CD14-positive monocyte (primary cell): ENCODE data around the gene CUL4A. TPM values are rescaled to one million over a fixed set of nuclear protein-coding genes. Genes with fewer than 3 reads are reported as not detected.

Experiments used
- DNase-seq, 3 donors: peaks; one replicate each; pipeline ENCODE4 v3.0.0-alpha.2; 2011 to 2022
- H2AFZ ChIP-seq: 2 replicates; pipeline ENCODE4 v1.6.0; 2012; ENCODE audit warnings: mild to moderate bottlenecking, low read depth, low read length, inconsistent platforms; ENCODE audit not compliant: insufficient read depth, poor library complexity, severe bottlenecking
- H3K27ac ChIP-seq, 2 donors: 1 replicate in 1 of 2; 2 replicates in 1 of 2; pipeline ENCODE4 v1.5.1; 2012 to 2013; ENCODE audit warnings: low read length in 2 of 2, control low read depth in 1 of 2, inconsistent platforms in 1 of 2, low read depth in 1 of 2, mild to moderate bottlenecking in 1 of 2
- H3K27me3 ChIP-seq, 2 donors: one replicate each; pipeline versions ENCODE4 v1.6.0 to v1.6.1; 2011 to 2013; ENCODE audit warnings: low read length in 2 of 2; ENCODE audit not compliant: control insufficient read depth in 2 of 2, insufficient read depth in 2 of 2
- H3K36me3 ChIP-seq, 2 donors: replicated peaks in 1 of 2; 1 replicate in 1 of 2; 2 replicates in 1 of 2; pipeline versions ENCODE4 v1.5.1 to v1.6.1; 2012 to 2013; ENCODE audit warnings: low read length in 2 of 2, control low read depth in 1 of 2, inconsistent platforms in 1 of 2, mild to moderate bottlenecking in 1 of 2; ENCODE audit not compliant: insufficient read depth in 2 of 2, control insufficient read depth in 1 of 2
- H3K4me1 ChIP-seq, 2 donors: 1 replicate in 1 of 2; 2 replicates in 1 of 2; pipeline versions ENCODE4 v1.5.1 to v1.6.1; 2012 to 2013; ENCODE audit warnings: low read length in 2 of 2, control low read depth in 1 of 2, inconsistent platforms in 1 of 2, mild to moderate bottlenecking in 1 of 2, moderate library complexity in 1 of 2; ENCODE audit not compliant: insufficient read depth in 2 of 2, control insufficient read depth in 1 of 2
- H3K4me2 ChIP-seq: replicated peaks from 2 replicates; pipeline ENCODE3; 2012; ENCODE audit warnings: low read length, moderate library complexity, mild to moderate bottlenecking; ENCODE audit not compliant: poor library complexity, severe bottlenecking; ENCODE audit errors: extremely low read depth
- H3K4me3 ChIP-seq, 3 experiments: fragments of 200-600 bp in 1 of 3; sonication (generic) in 1 of 3; replicated peaks in 1 of 3; 1 replicate in 2 of 3; 2 replicates in 1 of 3; pipeline ENCODE4 v1.5.1; 2011 to 2013; ENCODE audit warnings: low read length in 3 of 3, mild to moderate bottlenecking in 3 of 3, control low read depth in 2 of 3, low read depth in 2 of 3, inconsistent platforms in 1 of 3, moderate library complexity in 1 of 3
- H3K79me2 ChIP-seq: 2 replicates; pipeline ENCODE4 v1.6.0; 2012; ENCODE audit warnings: mild to moderate bottlenecking, control low read depth, inconsistent platforms, low read length, moderate library complexity; ENCODE audit not compliant: insufficient read depth
- H3K9ac ChIP-seq: 2 replicates; pipeline ENCODE4 v1.6.0; 2017; ENCODE audit warnings: low read length, mild to moderate bottlenecking; ENCODE audit not compliant: insufficient read depth, poor library complexity, severe bottlenecking
- H3K9me3 ChIP-seq, 2 donors: replicated peaks in 1 of 2; 1 replicate in 1 of 2; 2 replicates in 1 of 2; pipeline versions ENCODE4 v1.5.1 to v1.6.1; 2012 to 2013; ENCODE audit warnings: low read length in 2 of 2, control low read depth in 1 of 2; ENCODE audit not compliant: control insufficient read depth in 1 of 2, insufficient read depth in 1 of 2
- H4K20me1 ChIP-seq: 2 replicates; pipeline ENCODE4 v1.6.0; 2012; ENCODE audit warnings: mild to moderate bottlenecking, low read length, control low read depth, moderate library complexity; ENCODE audit not compliant: insufficient read depth
- H3K27ac Mint-ChIP-seq, 7 donors: one replicate each; pipeline ENCODE4 v1.8.0; 2020; ENCODE audit warnings: mild to moderate bottlenecking in 7 of 7, mixed read lengths in 7 of 7, moderate library complexity in 6 of 7, inconsistent platforms in 2 of 7
- H3K27me3 Mint-ChIP-seq, 3 donors: one replicate each; pipeline ENCODE4 v1.8.0; 2021 to 2022; ENCODE audit warnings: low read depth in 3 of 3, mild to moderate bottlenecking in 3 of 3, mixed read lengths in 3 of 3, moderate library complexity in 3 of 3, inconsistent platforms in 1 of 3
- H3K36me3 Mint-ChIP-seq, 2 donors: one replicate each; pipeline ENCODE4 v1.8.0; 2020; ENCODE audit warnings: mixed read lengths in 2 of 2, inconsistent platforms in 1 of 2, mild to moderate bottlenecking in 1 of 2
- H3K4me1 Mint-ChIP-seq: one replicate; pipeline ENCODE4 v1.8.0; 2020; ENCODE audit warnings: mild to moderate bottlenecking, mixed read lengths
- H3K4me3 Mint-ChIP-seq, 2 donors: one replicate each; pipeline ENCODE4 v1.8.0; 2020; ENCODE audit warnings: mild to moderate bottlenecking in 2 of 2, mixed read lengths in 2 of 2, moderate library complexity in 1 of 2
- H3K9me3 Mint-ChIP-seq, 7 donors: one replicate each; pipeline ENCODE4 v1.8.0; 2020 to 2022; ENCODE audit warnings: mixed read lengths in 7 of 7, mild to moderate bottlenecking in 6 of 7, moderate library complexity in 6 of 7, inconsistent platforms in 2 of 7
- WGBS: methylation state at CpG from one replicate; pipeline ENCODE4 v1.1.5; 2013; ENCODE audit warnings: missing lambda C conversion rate; ENCODE audit not compliant: insufficient coverage; 5-methylcytosine and 5-hydroxymethylcytosine counted together
- intact Hi-C, 2 donors: fragments of 100-400 bp; cut with micrococcal nuclease; formaldehyde crosslinking; loops; one replicate each; pipeline versions ENCODE4 v1.15.0 to v1.15.1; 2023
- polyA plus RNA-seq, 3 donors: library from polyadenylated mRNA; depleted of rRNA in 1 of 3; unstranded in 2 of 3; stranded (reverse) in 1 of 3; fragments of 300-500 nt in 2 of 3; fragments of >200 nt in 1 of 3; fragmentation: Illumina TruSeq in 2 of 3; gene quantifications; 1 replicate in 2 of 3; 2 replicates in 1 of 3; pipeline ENCODE4 v1.2.3, GENCODE V29; 2012 to 2021
- TF ChIP-seq, protein P1 (sequence below): fragments of 200-600 bp; IDR thresholded peaks from one replicate; pipeline ENCODE4 v1.8.0; 2022; ENCODE audit warnings: antibody characterized with exemption, mild to moderate bottlenecking

Gene CUL4A
- polyA plus RNA-seq, 3 donors: 32.0 to 53.9 (median 33.7) TPM

DNA sequence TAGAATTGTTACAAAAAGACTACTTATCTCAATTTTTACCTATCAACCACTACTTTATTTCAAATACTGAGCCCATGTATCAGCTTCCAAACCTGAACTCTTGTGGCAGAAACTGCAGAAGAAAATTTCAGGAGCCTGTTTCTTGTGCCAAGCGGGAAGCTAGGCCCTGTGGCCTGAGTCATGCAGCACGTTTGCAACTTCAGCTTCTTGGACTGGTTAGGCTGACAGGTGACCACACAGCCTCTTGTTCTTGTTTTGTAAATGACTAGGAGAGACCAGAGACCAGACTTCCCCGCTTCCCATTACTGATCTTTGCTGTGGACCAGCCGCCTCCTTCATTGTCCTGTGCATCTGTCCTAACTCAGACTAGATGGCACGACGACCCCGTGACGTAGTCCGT lies 84.3 kb downstream of the CUL4A start:
- WGBS: 50% methylated on average over 2 of the region's 9 CpGs

DNA sequence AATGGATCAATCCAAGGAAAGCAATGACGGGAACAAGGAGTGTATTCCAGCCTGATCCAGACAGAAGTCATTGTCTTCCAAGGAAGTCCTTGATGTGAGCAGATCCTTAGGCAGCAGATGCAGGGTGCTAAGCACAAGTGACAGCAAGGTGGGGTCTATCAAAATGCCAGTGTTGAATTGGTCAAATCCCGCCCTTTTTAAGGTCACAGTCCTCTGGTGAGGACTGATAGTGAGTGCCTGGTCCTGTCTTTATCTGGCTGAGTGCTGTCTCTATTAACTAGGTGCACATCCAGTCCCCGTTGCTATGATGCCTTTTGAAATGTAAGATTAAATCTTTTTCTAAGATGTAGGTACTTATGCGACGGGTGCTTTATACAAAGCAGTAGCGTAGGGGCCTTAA lies 86.4 kb downstream of the CUL4A start:
- H4K20me1 ChIP-seq: peaks cover 31% of the 10 kb centered on the region
- H3K27me3 Mint-ChIP-seq: peaks cover 14 to 31% (median 26%) of the 10 kb centered on the region in 3 donors
- DNase-seq: no peak
- intact Hi-C loops: loop anchor here (2.0 to 10.0 kb wide), 5 partner anchors 81 to 711 kb away; partner anchors contain the start of genes DCUN1D2 (in 2 of the 2), CUL4A (in 1 of the 2), PCID2 (in 1 of the 2) and TUBGCP3 (in 1 of the 2)
- no peaks in the 10 kb centered on the region for H3K36me3 ChIP-seq
- H3K4me3 ChIP-seq: no peak overlapping the region
- H3K4me1 ChIP-seq: peaks cover 42 to 62% of the 10 kb centered on the region in 2 donors
- peaks cover 2 to 16% of the 10 kb centered on the region in 2 donors for H3K27me3 ChIP-seq
- peaks cover 36% of the 10 kb centered on the region for H3K79me2 ChIP-seq
- peaks cover 0 to 4% of the 10 kb centered on the region in 2 donors for H3K9me3 ChIP-seq
- no peak overlapping the region for H3K27ac Mint-ChIP-seq
- H3K9me3 Mint-ChIP-seq: peaks cover 3 to 10% (median 6%) of the 10 kb centered on the region in 7 donors
- H3K4me2 ChIP-seq: no peak overlapping the region
- no peak overlapping the region for H3K4me3 Mint-ChIP-seq
- no peak overlapping the region for H3K9ac ChIP-seq
- no peak overlapping the region for H2AFZ ChIP-seq
- TF ChIP-seq, protein P1, sequence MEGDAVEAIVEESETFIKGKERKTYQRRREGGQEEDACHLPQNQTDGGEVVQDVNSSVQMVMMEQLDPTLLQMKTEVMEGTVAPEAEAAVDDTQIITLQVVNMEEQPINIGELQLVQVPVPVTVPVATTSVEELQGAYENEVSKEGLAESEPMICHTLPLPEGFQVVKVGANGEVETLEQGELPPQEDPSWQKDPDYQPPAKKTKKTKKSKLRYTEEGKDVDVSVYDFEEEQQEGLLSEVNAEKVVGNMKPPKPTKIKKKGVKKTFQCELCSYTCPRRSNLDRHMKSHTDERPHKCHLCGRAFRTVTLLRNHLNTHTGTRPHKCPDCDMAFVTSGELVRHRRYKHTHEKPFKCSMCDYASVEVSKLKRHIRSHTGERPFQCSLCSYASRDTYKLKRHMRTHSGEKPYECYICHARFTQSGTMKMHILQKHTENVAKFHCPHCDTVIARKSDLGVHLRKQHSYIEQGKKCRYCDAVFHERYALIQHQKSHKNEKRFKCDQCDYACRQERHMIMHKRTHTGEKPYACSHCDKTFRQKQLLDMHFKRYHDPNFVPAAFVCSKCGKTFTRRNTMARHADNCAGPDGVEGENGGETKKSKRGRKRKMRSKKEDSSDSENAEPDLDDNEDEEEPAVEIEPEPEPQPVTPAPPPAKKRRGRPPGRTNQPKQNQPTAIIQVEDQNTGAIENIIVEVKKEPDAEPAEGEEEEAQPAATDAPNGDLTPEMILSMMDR: no peak
- H3K27ac ChIP-seq: no peak overlapping the region
- 100% methylated on average over 1 of the region's 6 CpGs for WGBS
- peaks cover 5 to 6% of the 10 kb centered on the region in 2 donors for H3K36me3 Mint-ChIP-seq
- H3K4me1 Mint-ChIP-seq: peaks cover 48% of the 10 kb centered on the region

More for the DNA sequence above, 84.3 kb downstream of the CUL4A start:
- Histone ChIP-seq H3K9me3 (peaks cover 0 to 4% of the 10 kb centered on the region in 2 donors), H2AFZ (no peak overlapping the region), H3K9ac (no peak overlapping the region), H3K36me3 (no peaks in the 10 kb centered on the region), H3K27me3 (peaks cover 2 to 31% of the 10 kb centered on the region in 2 donors), H4K20me1 (peaks cover 10% of the 10 kb centered on the region), H3K27ac (no peak overlapping the region), H3K4me1 (peaks cover 26 to 42% of the 10 kb centered on the region in 2 donors), H3K79me2 (peaks cover 15% of the 10 kb centered on the region), H3K4me2 (no peak overlapping the region), H3K4me3 (no peak overlapping the region)
- peaks cover 1 to 4% of the 10 kb centered on the region in 2 donors for H3K36me3 Mint-ChIP-seq
- H3K4me1 Mint-ChIP-seq: peaks cover 34% of the 10 kb centered on the region
- DNase-seq: no peak
- peaks cover 3 to 11% (median 6%) of the 10 kb centered on the region in 7 donors for H3K9me3 Mint-ChIP-seq
- intact Hi-C loops: loop anchor here (10.0 kb wide), 3 partner anchors 79 to 709 kb away; partner anchors contain the start of genes DCUN1D2 (in 2 of the 2) and TUBGCP3 (in 1 of the 2)
- TF ChIP-seq, protein P1: no peak
- no peak overlapping the region for H3K4me3 Mint-ChIP-seq
- peaks cover 29 to 49% (median 34%) of the 10 kb centered on the region in 3 donors for H3K27me3 Mint-ChIP-seq
- H3K27ac Mint-ChIP-seq: no peak overlapping the region
